Measurements from ENCODE around the gene KCNK5.

The KCNK5 gene

GRCh38 chr6:39228992-39229767 lies at the start of gene KCNK5:
TSS of gene KCNK5 (minus strand) at chr6:39229475. CDS start at chr6:39229111, 364 bp downstream.
- peak in 1 of 2 donors; percentile 31 for DNase-seq (ENCODE audit: low read depth in 2 of 2, low spot score in 1 of 2)

DNA sequence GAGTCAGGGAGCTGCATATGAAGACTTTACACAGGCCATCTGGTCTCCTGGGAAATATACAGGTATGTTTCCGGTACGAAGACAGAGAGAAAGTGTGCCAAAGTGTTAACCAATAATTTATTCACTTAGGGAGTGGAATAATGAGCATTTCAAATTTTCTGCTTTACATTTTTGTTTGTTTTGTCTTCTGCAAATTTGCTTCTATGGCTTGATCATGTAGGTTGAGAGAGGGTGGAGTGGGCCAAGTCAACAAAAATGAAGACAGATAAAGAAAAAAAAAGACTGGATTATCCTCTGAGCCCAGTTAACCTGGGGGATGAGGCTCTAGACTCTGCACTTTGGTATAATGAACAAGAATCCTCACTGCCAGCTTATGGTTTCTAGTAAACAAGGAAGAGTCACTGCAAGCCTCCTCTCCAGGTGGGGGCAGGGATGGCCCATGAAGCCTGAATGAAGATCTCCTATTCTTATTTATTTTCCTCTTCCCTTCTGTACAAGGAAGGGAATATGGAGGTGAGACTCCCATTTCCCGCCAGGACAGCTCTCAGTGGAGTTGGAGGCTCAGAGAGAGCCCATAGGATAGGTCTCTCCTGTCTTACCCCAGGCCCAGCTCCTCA lies 47.2 kb upstream of the KCNK5 start:
- DNase-seq (ENCODE audit: low read depth in 2 of 2, low spot score in 1 of 2), result no peak

DNA sequence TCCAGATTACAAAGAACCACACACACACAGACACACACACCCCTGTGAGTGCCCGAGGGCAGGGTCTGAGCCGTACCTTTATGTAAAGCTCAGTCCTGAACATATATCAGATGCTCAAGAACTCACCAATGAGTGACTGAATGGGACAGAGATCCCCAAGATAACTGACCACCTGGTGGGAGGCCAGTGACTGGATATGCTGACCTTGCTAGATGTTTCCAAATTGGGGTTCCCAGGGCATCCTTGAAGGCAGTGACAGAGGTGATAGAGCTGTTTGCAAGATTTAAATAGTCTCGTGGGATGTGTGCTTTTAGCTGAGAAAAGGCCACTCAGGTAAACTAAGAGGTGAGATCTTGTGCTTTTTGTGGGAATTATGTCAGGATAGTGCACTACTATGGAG lies 45.6 kb upstream of the KCNK5 start:
- DNase-seq (ENCODE audit: low read depth in 2 of 2, low spot score in 1 of 2), result no peak

GRCh38 chr6:39274471-39274870 lies 45.2 kb upstream of the KCNK5 start:
- DNase-seq (ENCODE audit: low read depth in 2 of 2, low spot score in 1 of 2), result no peak

- DNase-seq (ENCODE audit: low read depth in 2 of 2, low spot score in 1 of 2), result no peak
Measured at GRCh38 chr6:39273406-39273821, 44.1 kb upstream of the KCNK5 start.

GRCh38 chr6:39269961-39270360 lies 40.7 kb upstream of the KCNK5 start:
- no peak for DNase-seq (ENCODE audit: low read depth in 2 of 2, low spot score in 1 of 2)

- no peak for DNase-seq (ENCODE audit: low read depth in 2 of 2, low spot score in 1 of 2)
Measured at GRCh38 chr6:39268721-39269120, 39.4 kb upstream of the KCNK5 start.

GRCh38 chr6:39268171-39268570 lies 38.9 kb upstream of the KCNK5 start:
- no peak for DNase-seq (ENCODE audit: low read depth in 2 of 2, low spot score in 1 of 2)

DNA sequence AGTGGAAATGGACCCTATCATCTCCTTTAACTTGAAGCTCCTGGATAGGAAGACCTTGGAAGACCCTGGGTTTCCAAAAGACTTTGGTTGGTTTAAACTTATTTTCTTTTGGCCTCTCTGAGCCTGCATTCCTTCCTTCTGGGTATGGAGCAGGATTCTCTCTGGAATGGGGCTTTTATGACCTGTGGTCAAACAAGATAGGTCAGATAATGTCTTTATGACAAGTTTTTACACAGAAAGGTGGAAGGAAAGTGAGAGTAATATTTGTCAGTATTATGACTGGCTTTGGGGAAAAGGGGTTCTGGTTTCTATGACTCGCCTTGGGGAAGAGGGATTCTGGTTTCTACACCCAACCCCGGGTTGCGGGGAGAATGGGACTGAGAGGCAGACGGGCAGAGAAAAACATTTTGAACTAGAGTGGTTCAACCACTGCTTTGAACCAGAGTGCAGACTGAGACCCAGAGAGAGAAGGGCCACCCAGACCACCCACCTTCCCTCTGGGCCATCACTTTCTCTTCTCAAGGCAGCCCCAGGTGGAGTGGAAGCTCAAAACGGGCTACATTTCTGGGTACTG lies 37.6 kb upstream of the KCNK5 start:
- DNase-seq (ENCODE audit: low read depth in 2 of 2, low spot score in 1 of 2), result no peak

DNA sequence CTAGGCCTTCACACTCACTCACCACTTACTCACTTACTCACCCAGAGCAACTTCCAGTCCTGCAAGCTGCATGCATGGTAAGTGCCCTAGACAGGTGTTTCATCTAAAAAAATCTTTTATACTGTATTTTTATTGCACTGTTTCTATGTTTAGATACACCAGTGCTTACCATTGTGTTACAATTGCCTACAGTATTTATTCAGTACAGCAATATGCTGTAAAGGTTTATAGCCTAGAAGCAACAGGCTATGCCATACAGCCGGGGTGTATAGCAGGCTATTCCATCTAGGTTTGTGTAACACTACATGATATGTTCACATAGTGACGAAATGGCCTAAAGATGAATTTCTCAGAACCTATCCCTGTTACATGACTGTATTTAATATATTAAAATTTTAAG lies 37.1 kb upstream of the KCNK5 start:
- DNase-seq (ENCODE audit: low read depth in 2 of 2, low spot score in 1 of 2), result no peak

GRCh38 chr6:39263303-39264037 lies 34.2 kb upstream of the KCNK5 start:
- DNase-seq (ENCODE audit: low read depth in 2 of 2, low spot score in 1 of 2), result no peak

GRCh38 chr6:39261751-39262150 lies 32.5 kb upstream of the KCNK5 start:
- no peak for DNase-seq (ENCODE audit: low read depth in 2 of 2, low spot score in 1 of 2)

- no peak for DNase-seq (ENCODE audit: low read depth in 2 of 2, low spot score in 1 of 2)
Measured at GRCh38 chr6:39260953-39261352, 31.7 kb upstream of the KCNK5 start.

- no peak for DNase-seq (ENCODE audit: low read depth in 2 of 2, low spot score in 1 of 2)
Measured at GRCh38 chr6:39260456-39260855, 31.2 kb upstream of the KCNK5 start.

- no peak for DNase-seq (ENCODE audit: low read depth in 2 of 2, low spot score in 1 of 2)
Measured at GRCh38 chr6:39256294-39256940, 27.1 kb upstream of the KCNK5 start.

DNA sequence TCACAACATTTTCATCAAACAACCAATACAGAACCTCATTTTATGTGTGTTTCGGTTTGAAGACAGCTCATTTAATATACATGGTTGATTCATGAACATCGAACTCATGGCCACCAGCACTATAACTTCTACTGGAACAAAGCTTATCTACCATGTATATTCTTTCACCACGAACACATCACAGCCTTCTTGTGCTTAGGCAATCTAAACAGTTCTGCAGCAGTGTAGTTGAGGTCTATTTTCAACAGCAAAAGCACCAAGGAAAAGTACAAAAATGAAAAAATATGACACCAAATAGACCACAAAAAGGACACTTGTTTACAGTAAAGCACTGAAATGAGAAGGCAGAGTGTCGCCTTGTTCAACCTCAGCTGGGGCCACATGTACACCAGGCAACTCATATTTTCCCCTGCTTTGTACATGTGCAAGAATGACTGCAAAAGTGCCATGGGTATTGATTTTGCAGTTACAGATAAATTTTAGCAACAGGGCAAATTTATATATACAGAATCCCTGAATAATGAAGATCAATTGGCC lies 25.8 kb upstream of the KCNK5 start:
- DNase-seq (ENCODE audit: low read depth in 2 of 2, low spot score in 1 of 2), result no peak

DNA sequence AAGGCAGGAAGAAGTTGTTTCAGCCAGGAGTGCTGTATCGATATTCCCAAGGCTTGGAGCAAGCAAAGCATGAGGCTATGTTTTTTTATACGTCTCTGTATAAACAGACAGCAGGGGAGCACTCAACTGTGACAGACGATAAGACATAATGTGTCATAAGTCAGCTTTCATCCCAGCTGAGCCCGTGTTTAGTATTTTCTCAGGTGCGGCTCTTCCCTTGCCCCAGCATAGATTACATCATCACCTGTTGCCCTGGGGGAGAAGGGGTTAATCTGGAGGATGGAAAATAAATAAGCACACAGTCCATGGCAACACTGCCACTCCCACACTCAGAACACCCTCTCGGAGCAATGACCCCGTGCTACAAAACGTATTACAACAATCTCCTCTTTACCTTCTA lies 22.1 kb upstream of the KCNK5 start:
- DNase-seq (ENCODE audit: low read depth in 2 of 2, low spot score in 1 of 2), result no peak

- no peak for DNase-seq (ENCODE audit: low read depth in 2 of 2, low spot score in 1 of 2)
Measured at GRCh38 chr6:39250507-39250906, 21.2 kb upstream of the KCNK5 start.

- no peak for DNase-seq (ENCODE audit: low read depth in 2 of 2, low spot score in 1 of 2)
Measured at GRCh38 chr6:39249278-39249677, 20.0 kb upstream of the KCNK5 start.

GRCh38 chr6:39247667-39248194 lies 18.5 kb upstream of the KCNK5 start:
- no peak for DNase-seq (ENCODE audit: low read depth in 2 of 2, low spot score in 1 of 2)

GRCh38 chr6:39243809-39244208 lies 14.5 kb upstream of the KCNK5 start:
- no peak for DNase-seq (ENCODE audit: low read depth in 2 of 2, low spot score in 1 of 2)
